Measurements from ENCODE around the gene TPRA1.

Gene TPRA1

DNA sequence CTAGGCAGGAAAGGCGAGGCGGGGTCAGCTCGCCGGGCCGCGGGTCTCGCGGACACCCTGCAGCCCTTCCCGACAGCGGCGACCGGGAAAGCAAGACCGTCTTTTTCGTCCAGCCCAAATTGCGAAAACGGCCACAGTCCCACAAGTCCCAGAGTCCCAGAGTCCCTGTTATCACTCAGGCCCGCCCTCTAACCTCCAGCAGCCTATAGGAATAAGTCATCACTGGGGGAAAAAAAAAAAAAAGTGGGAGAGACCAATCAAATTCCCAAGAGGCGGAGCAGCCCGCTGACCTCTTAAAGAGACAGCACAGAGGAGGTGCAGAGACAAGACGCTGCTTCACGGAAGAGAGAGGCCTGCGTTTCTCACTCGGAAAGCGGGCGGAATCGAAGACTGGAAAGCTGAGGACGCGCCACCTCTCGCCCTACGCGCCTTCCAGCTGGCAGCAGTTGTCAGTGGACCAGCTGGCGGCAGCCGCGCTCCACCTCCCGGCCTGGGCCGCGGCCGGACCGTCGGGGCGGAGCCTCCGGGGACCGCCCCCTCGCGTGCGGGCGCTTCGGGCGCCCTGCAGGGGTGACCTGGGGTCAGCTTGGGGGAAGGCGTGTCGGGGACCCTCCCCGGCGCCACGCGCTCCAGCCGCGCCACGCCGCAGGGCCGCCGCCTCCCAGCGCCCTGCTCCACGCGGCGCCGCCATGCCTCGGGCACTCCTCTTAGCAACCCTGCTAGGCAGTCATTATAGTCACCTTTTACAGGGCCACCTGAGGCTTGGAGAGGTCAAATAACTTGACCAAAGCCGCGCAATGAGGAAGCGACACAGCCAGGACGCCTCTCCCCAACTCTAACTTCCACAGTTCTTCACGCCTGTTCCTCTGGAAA lies at the start of gene TPRA1:
Gene TPRA1 (minus strand): TSS at position 141 of the 873 bp plus-strand sequence. CDS start 10,587 bp downstream, outside the sequence.
- peak; percentile 65 for DNase-seq (ENCODE audit: low read depth)

DNA sequence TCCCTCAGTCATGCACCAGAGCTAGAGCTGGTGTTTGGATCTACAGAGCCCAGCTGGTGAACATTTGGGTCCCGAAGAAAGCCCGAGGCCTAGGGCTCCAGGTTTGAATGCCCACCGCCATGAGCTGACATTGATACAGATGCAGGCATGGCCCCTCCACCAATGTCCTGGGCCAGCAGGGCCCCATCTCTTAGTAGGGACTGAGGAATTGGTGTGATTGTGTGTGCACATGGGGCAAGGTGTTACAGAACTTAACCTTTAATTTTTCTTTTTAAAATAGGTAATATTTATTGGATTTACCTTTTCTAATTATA lies 49.5 kb upstream of the TPRA1 start:
- no peak for DNase-seq (ENCODE audit: low read depth)

DNA sequence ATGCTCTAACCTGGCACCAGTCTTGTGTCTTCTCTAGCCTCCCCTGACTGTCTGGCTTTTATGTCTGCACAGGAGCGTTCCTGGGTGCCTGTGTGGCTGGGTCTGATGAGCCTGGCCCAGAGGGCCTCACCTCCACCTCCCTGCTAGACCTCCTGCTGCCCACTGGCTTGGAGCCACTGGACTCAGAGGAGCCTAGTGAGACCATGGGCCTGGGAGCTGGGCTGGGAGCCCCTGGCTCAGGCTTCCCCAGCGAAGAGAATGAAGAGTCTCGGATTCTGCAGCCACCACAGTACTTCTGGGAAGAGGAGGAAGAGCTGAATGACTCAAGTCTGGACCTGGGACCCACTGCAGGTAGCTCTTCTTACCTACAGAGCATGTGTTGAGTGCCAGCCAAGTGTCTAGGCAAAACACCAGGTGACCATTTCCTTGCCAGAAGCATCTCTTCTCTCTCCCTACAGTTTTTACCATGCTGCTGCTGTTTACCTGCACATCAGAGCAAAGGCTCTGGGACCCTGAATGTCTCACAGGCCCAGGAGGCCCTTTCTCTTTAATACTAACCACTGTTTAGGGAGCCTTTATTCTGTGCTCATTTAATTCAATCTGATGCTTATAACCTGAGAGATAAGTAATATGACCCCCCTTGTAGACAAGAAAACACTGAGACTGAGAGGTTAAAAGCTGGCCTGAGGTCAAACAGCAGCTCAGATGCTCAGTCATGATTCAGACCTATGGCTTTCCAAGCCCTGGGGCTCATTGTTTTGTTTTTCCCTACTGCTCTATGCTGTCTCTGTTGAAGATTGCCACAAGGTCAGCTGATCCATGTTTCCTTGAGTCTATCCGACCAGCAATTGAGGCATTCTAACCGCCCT lies 48.9 kb upstream of the TPRA1 start:
- DNase-seq (ENCODE audit: low read depth) = no peak

DNA sequence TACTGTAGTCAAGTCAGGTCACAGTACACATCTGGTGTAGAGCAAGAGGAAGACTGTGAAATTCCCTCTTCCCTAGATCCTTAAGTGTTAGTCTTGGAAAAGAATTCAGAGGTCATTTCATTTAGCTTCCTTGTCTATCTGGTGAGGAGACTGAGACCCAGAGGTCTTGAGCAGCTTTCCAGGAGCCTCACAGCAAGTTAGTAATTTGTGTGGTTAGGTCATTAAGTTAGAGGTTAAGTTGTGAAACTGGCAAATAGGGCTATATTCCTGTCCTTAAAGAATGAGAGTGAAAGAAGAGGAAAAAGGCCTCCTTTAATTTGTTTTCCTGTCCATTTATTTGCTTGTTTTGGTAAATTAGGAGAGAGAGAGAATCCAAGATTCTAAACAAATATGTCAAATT lies 47.4 kb upstream of the TPRA1 start:
- no peak for DNase-seq (ENCODE audit: low read depth)

DNA sequence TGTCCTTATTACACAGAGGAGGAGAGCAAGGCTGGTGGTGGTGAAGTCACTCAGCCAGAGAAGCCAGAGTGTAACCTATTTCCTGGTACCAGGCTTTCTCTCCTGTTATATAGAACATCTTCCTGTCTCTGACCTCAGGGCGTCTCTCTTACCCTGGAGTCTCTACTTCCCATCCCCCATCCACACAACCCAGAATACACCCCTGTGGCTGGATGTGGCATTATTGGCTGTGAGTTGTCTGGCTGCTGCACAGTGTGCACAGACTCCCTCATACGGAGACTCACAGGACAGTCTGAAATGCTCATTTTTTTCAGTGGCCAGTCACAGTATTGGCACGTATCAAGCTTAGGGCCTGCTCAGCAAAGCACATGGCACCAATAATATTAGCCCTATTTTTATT lies 47.0 kb upstream of the TPRA1 start:
- no peak for DNase-seq (ENCODE audit: low read depth)

DNA sequence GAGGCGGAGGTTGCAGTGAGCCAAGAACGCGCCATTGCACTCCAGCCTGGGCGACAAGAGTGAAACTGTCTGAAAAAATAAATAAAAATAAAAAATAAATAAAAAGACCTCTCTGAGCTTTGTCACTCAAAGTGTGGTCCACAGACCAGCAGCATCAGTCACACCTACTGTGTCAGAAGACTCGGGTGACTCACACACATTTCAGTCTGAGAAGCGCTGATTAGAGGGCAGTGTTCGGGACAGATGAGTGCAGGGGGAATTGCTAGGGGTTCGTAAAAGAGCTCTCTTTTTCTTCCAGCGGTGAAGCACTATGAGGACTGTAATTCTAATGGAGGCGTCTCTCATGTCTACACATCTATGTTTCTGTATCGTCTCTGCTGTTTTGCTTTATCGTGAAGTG lies 44.1 kb upstream of the TPRA1 start:
- DNase-seq (ENCODE audit: low read depth) = no peak

DNA sequence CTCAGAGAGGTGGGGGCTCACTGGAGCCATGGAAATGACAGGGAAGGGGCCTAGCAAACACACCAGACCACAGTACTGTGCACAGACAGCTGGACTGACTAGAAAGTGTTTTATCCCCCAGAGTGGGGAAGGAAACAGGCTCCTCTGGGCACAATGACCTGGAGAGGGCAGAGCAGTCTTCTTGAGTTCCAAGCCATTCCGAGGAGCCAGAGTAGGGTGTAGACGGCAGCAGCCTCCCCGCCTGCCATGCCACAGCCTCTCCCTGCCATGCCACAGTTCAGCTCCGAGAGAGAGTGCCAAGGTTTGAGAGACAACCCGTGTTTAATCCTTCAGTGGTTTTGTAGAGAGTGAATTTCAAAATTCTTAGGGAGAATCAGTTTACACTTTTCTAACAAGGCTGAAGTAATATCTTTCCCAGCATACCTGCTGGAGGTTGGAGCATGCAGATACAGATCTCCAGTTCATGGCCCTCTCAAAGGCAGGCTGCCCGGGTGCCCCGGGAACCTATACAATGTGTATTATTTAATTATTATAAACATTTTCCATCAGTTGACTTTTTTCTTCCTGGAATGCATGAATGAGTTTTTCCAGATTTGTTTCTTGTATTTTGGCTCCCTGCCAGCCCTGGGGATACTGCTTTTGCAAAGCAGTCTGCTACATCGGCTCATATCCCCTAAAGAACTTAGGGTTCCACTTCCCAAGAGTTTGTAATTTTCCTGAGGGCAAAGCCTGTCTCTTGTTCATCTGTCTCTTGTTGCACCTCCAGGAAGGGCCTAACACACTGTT lies 41.7 kb upstream of the TPRA1 start:
- DNase-seq (ENCODE audit: low read depth) = no peak

DNA sequence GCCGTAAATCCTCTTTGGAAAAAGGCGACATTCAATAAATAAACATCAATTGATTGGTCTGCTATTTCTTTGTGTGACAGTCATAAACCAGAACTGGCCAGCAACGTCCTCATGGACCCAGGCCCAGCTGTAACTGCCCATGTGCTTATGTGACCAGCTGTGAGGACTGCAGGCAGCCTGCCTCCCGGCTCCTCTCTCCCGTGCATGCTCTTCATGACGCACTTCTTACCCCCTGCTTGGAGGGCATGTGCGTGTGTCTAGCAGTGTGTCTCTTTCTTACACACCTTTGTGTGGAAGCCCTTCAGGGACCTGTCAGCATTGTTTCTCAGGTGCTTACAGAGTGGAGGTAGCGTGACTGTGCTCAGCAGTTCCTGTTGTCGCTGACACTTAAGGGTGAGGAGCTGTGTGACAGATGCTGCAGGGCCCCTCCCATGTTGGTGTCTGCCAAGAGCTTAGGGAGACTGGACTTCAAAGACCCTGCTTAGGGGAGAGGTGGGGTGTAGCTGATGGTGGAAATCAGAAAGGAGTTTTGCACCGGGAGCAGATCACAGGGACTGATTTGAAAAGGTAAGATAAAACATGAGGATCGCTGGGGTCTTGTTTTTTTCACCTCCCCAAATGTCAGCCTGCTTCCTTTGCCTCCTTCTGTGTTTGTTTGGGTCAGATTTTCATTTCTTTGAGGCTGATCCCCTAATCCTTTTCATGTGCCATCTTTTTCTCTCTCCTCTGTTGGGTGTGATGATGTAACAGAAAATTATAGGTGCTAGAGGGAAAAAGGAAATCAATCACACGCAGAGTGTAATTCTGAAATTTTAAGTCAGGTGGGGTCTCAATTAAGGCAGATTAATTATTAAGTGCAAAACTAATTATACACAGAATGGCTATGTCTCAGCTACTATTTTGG lies 40.5 kb upstream of the TPRA1 start:
- DNase-seq (ENCODE audit: low read depth) = no peak

DNA sequence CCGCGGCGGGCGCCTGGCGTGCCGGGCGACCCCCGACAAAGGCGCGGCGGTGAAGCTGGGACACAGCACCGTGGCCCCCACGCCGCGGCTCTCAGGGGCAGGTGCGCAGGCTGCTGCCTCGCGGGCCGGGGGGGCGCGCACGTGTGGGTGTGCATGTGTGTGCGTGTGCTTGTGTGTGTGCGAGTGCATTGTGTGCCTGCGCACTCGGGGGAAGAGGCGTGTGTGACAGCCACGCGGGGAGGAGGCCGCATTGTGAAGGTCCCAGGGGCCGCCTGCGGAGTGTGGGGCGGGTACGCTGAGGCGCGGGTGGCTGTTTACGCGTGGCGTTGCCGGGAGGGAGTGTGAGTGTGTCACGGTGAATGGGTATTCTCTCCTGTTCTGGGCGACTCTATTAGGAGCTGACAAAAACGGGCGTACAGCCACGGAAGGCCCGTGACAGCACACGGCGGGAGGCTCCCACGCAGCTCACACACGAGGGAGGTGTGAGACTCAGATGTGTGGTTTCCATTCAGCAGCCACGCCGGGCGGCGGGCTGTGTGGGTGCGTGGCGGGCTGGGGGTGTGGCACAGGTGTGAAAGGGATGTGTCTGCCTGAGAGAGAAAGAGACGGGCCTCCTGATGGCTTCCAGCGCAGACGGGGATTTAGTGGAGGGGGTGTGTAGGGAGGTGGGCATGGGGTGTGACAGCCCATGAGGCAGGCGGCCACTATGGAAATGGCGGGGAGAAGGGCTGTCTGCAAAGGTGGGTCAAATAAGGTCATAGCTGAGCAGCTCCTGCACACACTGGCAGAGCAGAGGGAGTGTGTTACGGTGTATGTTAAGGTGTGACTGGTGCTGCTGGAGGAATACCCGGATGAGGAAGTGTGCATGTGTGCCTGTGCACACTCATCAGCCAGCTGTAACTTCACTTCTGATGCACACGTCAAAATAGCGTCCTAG lies 39.2 kb upstream of the TPRA1 start:
- DNase-seq (ENCODE audit: low read depth) = peak; percentile 10

DNA sequence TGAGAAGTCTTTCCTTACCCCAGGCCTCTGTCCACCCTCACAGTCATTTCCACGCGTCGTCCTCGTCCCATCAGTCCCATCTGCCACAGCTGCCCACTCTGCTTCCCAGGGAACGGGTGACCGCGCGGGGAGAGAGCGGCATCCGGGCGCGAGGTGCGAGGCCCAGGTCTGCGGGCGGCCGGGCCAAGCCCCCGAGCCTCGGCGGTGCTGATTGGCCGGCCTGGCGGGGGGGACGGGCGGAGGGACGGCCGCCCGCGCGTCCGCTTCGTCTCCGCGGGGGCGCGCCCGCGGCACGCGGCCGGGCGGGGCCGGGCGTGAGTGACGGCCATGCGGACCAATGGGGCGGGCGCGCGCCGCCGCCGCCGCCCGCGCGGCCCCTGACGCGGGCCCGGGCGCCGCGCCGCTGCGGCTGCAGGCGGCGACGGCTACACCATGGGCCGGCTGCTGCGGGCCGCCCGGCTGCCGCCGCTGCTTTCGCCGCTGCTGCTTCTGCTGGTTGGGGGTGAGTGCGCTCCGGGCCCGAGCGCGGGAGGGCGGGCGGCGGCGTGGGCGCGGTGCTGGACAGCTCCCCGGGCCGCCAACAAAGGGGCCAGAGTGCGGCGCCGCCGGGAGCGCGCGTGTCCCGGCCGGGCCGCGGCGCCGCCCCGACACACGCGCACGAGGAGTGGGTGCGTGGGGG lies 38.4 kb upstream of the TPRA1 start, which contains the start of gene PODXL2:
Gene PODXL2 (plus strand): TSS at position 398 of the 679 bp plus-strand sequence. CDS start 35 bp downstream, at position 433.
- no peak for DNase-seq (ENCODE audit: low read depth)

DNA sequence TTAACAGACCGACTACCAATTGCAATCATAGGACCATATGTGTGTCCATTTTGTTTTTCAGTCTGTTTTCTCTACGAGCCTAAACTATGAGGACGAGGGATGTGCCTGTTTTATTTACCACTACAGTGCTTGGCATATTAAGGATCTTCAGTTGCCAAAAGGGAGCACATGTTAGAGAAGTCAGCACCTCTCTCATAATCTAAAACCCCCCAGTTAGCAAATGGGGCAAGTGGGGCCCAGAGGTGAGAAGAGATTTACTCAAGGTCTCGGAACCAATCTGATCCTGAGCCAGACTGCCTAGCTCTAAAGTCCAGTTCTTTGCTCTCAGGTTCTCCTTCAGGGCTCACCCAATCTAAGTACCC lies 37.9 kb upstream of the TPRA1 start:
- DNase-seq (ENCODE audit: low read depth) = no peak

DNA sequence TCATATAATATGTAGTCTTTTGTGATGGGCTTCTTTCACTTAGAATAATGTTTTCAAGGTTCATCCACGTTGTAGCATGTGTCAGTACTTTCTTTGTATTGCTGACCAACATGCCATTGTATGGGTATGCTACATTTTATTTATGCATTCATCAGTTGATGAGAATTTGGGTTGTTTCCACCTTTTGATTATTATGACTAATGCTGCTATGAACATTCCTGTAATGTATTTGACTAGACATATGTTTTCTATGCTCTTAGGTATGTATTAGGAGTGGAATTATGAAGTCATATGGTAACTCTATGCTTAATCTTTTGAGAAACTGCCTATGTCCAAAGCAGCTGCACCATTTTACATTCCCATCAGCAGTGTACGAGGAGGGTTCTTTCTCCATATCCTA lies 35.3 kb upstream of the TPRA1 start:
- DNase-seq (ENCODE audit: low read depth) = no peak

DNA sequence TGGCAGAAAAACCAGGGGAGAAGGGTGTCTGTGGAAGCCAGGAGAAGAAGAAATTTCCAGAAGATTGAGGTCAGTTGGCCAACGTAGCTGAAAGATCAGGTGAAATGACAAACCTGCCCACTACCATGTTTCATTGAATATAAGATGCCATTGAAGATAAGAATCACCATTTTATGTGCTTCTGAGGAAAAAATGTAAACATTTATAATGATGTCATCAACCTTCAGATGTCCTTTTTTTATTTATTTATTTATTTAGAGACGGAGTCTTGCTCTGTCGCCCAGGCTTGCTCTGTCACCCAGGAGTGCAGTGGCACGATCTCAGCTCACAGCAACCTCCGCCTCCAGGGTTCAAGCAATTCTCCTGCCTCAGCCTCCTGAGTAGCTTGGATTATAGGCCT lies 33.5 kb upstream of the TPRA1 start:
- no peak for DNase-seq (ENCODE audit: low read depth)

DNA sequence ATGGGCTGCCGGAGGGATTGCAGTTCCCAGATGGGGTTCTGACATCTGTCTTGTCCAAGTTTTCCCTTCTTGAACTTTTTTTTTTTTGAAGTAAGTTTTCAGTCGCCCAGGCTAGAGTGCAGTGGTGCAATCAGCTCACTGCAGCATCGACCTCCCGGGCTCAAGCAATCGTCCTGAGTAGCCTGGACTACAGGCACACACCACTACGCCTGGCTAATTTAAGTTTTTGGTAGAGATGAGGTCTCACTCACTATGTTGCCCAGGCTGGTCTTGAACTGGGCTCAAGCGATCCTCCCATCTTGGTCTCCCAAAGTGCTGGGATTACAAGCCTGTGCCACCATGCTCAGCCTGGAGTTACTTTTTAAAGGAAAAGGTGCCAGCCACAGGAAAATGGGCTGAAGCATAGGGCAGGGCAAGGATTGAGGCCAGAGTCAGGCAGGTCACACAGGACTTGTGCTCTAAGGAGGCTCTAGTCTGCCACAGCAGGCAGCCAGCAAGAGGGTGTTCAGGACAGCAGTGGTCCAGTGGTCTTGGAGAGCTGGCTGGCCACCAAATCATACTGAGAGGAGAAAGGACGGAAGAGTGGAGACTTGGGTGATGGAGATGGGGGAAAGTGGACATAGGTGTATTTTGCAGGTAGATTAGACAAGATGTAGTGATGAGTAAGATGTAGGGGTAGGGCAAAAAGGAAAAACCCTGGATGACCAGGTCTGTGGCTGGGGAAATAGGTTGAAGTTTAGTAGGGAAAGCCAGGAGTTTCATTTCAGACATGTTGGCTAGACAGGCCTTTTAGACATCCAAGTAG lies 32.4 kb upstream of the TPRA1 start:
- no peak for DNase-seq (ENCODE audit: low read depth)

DNA sequence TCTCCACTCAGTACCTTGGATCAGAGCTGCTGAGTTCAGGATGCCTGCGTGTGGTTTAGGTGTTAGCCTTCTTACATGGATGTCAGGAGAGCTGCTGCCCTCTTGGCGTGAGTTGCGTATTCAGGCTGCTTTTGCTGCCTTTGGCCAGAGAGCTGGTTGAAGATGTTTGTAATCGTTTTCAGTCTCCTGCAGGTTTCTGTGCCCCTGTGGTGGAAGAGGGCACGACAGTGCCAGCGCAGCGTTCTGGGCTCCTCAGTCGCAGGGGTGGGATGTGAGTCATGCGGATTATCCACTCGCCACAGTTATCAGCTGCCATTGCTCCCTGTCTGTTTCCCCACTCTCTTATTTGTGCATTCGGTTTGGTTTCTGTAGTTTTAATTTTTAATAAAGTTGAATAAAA lies 31.5 kb upstream of the TPRA1 start:
- no peak for DNase-seq (ENCODE audit: low read depth)

DNA sequence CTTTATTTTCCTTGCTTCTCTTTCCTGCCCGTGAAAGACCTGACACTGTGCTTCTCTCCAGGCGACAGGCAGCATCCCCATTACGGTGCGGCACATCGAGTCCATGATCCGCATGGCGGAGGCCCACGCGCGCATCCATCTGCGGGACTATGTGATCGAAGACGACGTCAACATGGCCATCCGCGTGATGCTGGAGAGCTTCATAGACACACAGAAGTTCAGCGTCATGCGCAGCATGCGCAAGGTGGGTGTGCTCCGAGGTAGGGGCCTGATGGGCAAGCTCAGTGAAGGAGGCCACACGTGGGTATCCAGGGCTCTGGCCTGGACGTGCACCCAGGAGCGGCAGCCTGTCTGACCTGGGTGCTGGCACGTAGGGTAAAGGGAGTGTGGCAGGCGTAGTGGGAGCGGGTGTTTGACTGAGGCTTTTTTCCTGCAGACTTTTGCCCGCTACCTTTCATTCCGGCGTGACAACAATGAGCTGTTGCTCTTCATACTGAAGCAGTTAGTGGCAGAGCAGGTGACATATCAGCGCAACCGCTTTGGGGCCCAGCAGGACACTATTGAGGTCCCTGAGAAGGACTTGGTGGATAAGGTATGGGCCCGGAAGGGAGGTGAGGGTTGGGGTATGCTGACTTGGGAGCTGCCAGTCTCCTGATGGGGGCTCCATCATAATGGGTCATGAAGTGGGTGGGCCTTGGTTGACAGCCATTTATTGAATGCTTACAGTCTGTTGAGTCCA lies 30.3 kb upstream of the TPRA1 start:
- DNase-seq (ENCODE audit: low read depth) = no peak

DNA sequence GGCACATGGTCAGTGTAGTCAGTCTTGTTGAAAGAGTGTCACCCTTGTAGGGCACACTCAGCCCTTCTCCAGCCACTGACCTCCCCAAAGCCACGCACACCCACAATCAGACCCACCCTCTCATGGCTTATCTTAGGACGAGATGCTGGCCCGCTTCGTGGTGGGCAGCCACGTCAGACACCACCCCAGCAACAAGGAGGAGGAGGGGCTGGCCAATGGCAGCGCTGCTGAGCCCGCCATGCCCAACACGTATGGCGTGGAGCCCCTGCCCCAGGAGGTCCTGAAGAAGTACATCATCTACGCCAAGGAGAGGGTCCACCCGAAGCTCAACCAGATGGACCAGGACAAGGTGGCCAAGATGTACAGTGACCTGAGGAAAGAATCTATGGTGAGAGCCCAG lies 28.4 kb upstream of the TPRA1 start:
- no peak for DNase-seq (ENCODE audit: low read depth)
